Tibial artery (tissue), 4 donors: ENCODE results near the gene IDH2.

ENCODE experiments used
- DNase-seq, 2 donors: peaks; one replicate each; pipeline ENCODE4 v3.0.0-alpha.2; 2019
- H3K27ac ChIP-seq, 2 donors: fragments of 200-600 bp; sonication (generic) in 1 of 2; 1 replicate in 1 of 2; 2 replicates in 1 of 2; pipeline ENCODE4 v1.5.1; 2018 to 2019; ENCODE audit warnings: mild to moderate bottlenecking in 1 of 2
- H3K27me3 ChIP-seq, 2 donors: fragments of 200-600 bp; sonication (generic) in 1 of 2; one replicate each; pipeline versions ENCODE4 v1.5.1 to v1.6.0; 2016 to 2019
- H3K36me3 ChIP-seq, 3 donors: fragments of 200-600 bp; sonication (generic) in 2 of 3; one replicate each; pipeline ENCODE4 v1.5.1; 2016 to 2019; ENCODE audit warnings: mild to moderate bottlenecking in 2 of 3
- H3K4me1 ChIP-seq, 4 donors: fragments of 200-600 bp; sonication (generic) in 2 of 4; 1 replicate in 3 of 4; 2 replicates in 1 of 4; pipeline ENCODE4 v1.5.1; 2016 to 2019
- H3K4me3 ChIP-seq, 2 donors: fragments of 200-600 bp; sonication (generic) in 1 of 2; 1 replicate in 1 of 2; 2 replicates in 1 of 2; pipeline ENCODE4 v1.5.1; 2018 to 2019; ENCODE audit warnings: mild to moderate bottlenecking in 2 of 2
- H3K9me3 ChIP-seq, 3 donors: fragments of 200-600 bp; sonication (generic) in 1 of 3; one replicate each; pipeline ENCODE4 v1.5.1; 2016 to 2019
- CTCF ChIP-seq, 2 experiments: fragments of 200-600 bp in 1 of 2; fragments of 450-650 bp in 1 of 2; IDR thresholded peaks; one replicate each; pipeline ENCODE4 v1.5.1; 2017 to 2019; ENCODE audit warnings: antibody characterized with exemption in 2 of 2, mild to moderate bottlenecking in 1 of 2, moderate library complexity in 1 of 2
- intact Hi-C: fragments of 100-400 bp; cut with DNase I; formaldehyde crosslinking; loops from one replicate; pipeline ENCODE4 v1.15.0; 2023; ENCODE audit warnings: low total_unique reads

Gene IDH2

GRCh38 chr15:90131848-90132247 is 29.6 kb upstream of the IDH2 start:
- peaks cover 0 to 9% (median 3%) of the 10 kb centered on the region in 4 donors for H3K4me1 ChIP-seq
- no peaks in the 10 kb centered on the region for H3K27me3 ChIP-seq
- intact Hi-C loops: no loop called here
- H3K9me3 ChIP-seq: no peaks in the 10 kb centered on the region
- no peak for DNase-seq
- H3K27ac ChIP-seq: no peak overlapping the region
- TF ChIP-seq CTCF (IDR thresholded peaks at IDR 0.05): no peak
- no peaks in the 10 kb centered on the region for H3K36me3 ChIP-seq
- no peak overlapping the region for H3K4me3 ChIP-seq

GRCh38 chr15:90130291-90130690 is 28.0 kb upstream of the IDH2 start:
- Histone ChIP-seq H3K36me3 (no peaks in the 10 kb centered on the region), H3K27me3 (no peaks in the 10 kb centered on the region), H3K4me3 (no peak overlapping the region), H3K4me1 (peaks cover 0 to 15% (median 8%) of the 10 kb centered on the region in 4 donors), H3K9me3 (no peaks in the 10 kb centered on the region), H3K27ac (no peak overlapping the region)
- TF ChIP-seq CTCF (IDR thresholded peaks at IDR 0.05): no peak
- no peak for DNase-seq
- intact Hi-C loops: no loop called here

GRCh38 chr15:90126596-90127435 is 24.5 kb upstream of the IDH2 start:
- peak overlapping the region in 1 of 2 donors; percentile 14 for H3K27ac ChIP-seq
- intact Hi-C loops: no loop called here
- H3K27me3 ChIP-seq: no peaks in the 10 kb centered on the region

GRCh38 chr15:90126022-90126421 is 23.8 kb upstream of the IDH2 start:
- Histone ChIP-seq H3K4me3 (no peak overlapping the region), H3K4me1 (peaks cover 0 to 15% (median 8%) of the 10 kb centered on the region in 4 donors), H3K36me3 (no peaks in the 10 kb centered on the region), H3K27me3 (no peaks in the 10 kb centered on the region), H3K9me3 (no peaks in the 10 kb centered on the region), H3K27ac (no peak overlapping the region)
- TF ChIP-seq CTCF (IDR thresholded peaks at IDR 0.05): no peak
- intact Hi-C loops: no loop called here
- DNase-seq: no peak

More at GRCh38 chr15:90126596-90127435, 24.5 kb upstream of the IDH2 start:
- no peak for DNase-seq
- peaks cover 0 to 15% (median 8%) of the 10 kb centered on the region in 4 donors for H3K4me1 ChIP-seq
- no peaks in the 10 kb centered on the region for H3K9me3 ChIP-seq
- no peak for TF ChIP-seq CTCF (IDR thresholded peaks at IDR 0.05)
- no peak overlapping the region for H3K4me3 ChIP-seq
- H3K36me3 ChIP-seq: no peaks in the 10 kb centered on the region

GRCh38 chr15:90124507-90124906 is 22.2 kb upstream of the IDH2 start:
- no peak overlapping the region for H3K4me3 ChIP-seq
- H3K4me1 ChIP-seq: peaks cover 0 to 15% (median 8%) of the 10 kb centered on the region in 4 donors
- intact Hi-C loops: no loop called here
- H3K27me3 ChIP-seq: no peaks in the 10 kb centered on the region
- H3K27ac ChIP-seq: no peak overlapping the region
- no peaks in the 10 kb centered on the region for H3K9me3 ChIP-seq
- no peak for DNase-seq
- no peaks in the 10 kb centered on the region for H3K36me3 ChIP-seq
- TF ChIP-seq CTCF (IDR thresholded peaks at IDR 0.05): no peak
